IPS-NIHi7 (cell line): ENCODE results near the gene PTPRF.

ENCODE experiments used
- DNase-seq: peaks from one replicate; pipeline ENCODE4 v3.0.0; 2012; ENCODE audit warnings: mixed read lengths; ENCODE audit errors: extremely low spot score

Gene PTPRF

GRCh38 chr1:43552813-43553212, 22.1 kb downstream of the PTPRF start:
- no peak for DNase-seq

GRCh38 chr1:43554444-43554992, 23.8 kb downstream of the PTPRF start:
- DNase-seq = peak; percentile 44

GRCh38 chr1:43556782-43557181, 26.1 kb downstream of the PTPRF start:
- no peak for DNase-seq

- peak; percentile 46 for DNase-seq
These were observed 27.1 kb downstream of the PTPRF start for GRCh38 chr1:43557744-43558245.

GRCh38 chr1:43558346-43558841, 27.7 kb downstream of the PTPRF start:
- DNase-seq = peak; percentile 75

GRCh38 chr1:43559714-43560113, 29.0 kb downstream of the PTPRF start:
- DNase-seq = no peak

- DNase-seq = no peak
These were observed 29.6 kb downstream of the PTPRF start for GRCh38 chr1:43560286-43560685.

- no peak for DNase-seq
These were observed 33.3 kb downstream of the PTPRF start for GRCh38 chr1:43563876-43564539.

- DNase-seq = no peak
These were observed 34.1 kb downstream of the PTPRF start for GRCh38 chr1:43564551-43565348.

- DNase-seq = peak; percentile 93
These were observed 35.1 kb downstream of the PTPRF start for GRCh38 chr1:43565600-43566360.

GRCh38 chr1:43566382-43567044, 35.8 kb downstream of the PTPRF start:
- DNase-seq = no peak

GRCh38 chr1:43569175-43569574, 38.5 kb downstream of the PTPRF start:
- DNase-seq = no peak

- no peak for DNase-seq
These were observed 39.6 kb downstream of the PTPRF start for GRCh38 chr1:43570277-43570676.

- no peak for DNase-seq
These were observed 40.0 kb downstream of the PTPRF start for GRCh38 chr1:43570715-43571114.

GRCh38 chr1:43572084-43572483, 41.4 kb downstream of the PTPRF start:
- DNase-seq = no peak

- no peak for DNase-seq
These were observed 41.9 kb downstream of the PTPRF start for GRCh38 chr1:43572538-43572937.

- DNase-seq = no peak
These were observed 42.5 kb downstream of the PTPRF start for GRCh38 chr1:43573066-43573800.

GRCh38 chr1:43576521-43576920, 45.8 kb downstream of the PTPRF start:
- DNase-seq = no peak

GRCh38 chr1:43577655-43578542, 47.2 kb downstream of the PTPRF start:
- peak; percentile 46 for DNase-seq

- no peak for DNase-seq
These were observed 49.4 kb downstream of the PTPRF start for GRCh38 chr1:43580039-43580438.
